ENCODE results near the gene CNOT6L. TPM values are rescaled to one million over a fixed set of nuclear protein-coding genes. Genes with fewer than 3 reads are reported as not detected.

The CNOT6L gene
- total RNA-seq, 2 donors from 2014 or later = 24.1 to 26.0 TPM

DNA sequence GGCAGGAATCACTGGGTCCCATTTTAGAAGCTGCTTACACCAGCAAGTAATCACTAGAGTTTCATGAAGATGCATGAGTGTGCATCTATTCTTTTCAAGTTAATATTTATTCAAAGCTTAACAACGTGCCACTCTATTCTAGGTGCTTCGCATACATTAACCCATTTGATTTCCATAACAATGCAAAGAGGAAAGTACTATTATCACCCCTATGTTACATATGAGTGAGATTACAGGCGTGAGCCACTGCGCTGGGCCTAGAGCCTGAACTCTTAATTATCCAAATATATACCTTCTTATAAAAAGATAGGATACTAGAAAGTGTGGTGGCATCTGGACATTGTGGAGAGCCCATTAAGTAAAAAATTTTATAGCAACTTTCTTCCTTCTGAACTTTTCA lies 148.1 kb downstream of the CNOT6L start:
- ATAC-seq (no peak), DNase-seq (no peak)
- intact Hi-C loops (cut with DNase I) = no loop called here

GRCh38 chr4:77669946-77670590 lies 149.1 kb downstream of the CNOT6L start:
- no peak for ATAC-seq
- intact Hi-C loops (cut with DNase I) = no loop called here
- DNase-seq = no peak

- DNase-seq (no peak), ATAC-seq (no peak)
- intact Hi-C loops (cut with DNase I) = no loop called here
These were observed 153.6 kb downstream of the CNOT6L start for GRCh38 chr4:77665381-77666069.

Other genes with a start within 250 kb of the CNOT6L start
- not detected for gene CXCL13, start 213.5 kb downstream of the CNOT6L start, total RNA-seq
- 10 to 100 TPM; 32.8 to 41.9 TPM for gene MRPL1, start 43.5 kb upstream of the CNOT6L start, total RNA-seq
- gene FRAS1, start 238.0 kb upstream of the CNOT6L start, total RNA-seq = 1 to 10 TPM; 5.0 to 5.2 TPM